C4-2B (cell line): Measurements from ENCODE around the gene DPP6.
"Not testable (repeated sequence)": the region's sequence is repeated elsewhere in the genome, so short reads cannot be mapped to it uniquely, and the experiment has no call there.

Experiments
- H3K27ac ChIP-seq: fragments of 450-650 bp; 2 replicates; pipeline ENCODE4 v1.5.1; 2017
- ZFX ChIP-seq: fragments of 450-650 bp; IDR thresholded peaks from 2 replicates; pipeline ENCODE4 v1.6.1; 2017
- TF ChIP-seq, protein P1 (sequence below): fragments of 450-650 bp; conservative IDR thresholded peaks from 2 replicates; pipeline ENCODE4 v1.5.1; 2017; ENCODE audit warnings: mild to moderate bottlenecking

Gene DPP6

DNA sequence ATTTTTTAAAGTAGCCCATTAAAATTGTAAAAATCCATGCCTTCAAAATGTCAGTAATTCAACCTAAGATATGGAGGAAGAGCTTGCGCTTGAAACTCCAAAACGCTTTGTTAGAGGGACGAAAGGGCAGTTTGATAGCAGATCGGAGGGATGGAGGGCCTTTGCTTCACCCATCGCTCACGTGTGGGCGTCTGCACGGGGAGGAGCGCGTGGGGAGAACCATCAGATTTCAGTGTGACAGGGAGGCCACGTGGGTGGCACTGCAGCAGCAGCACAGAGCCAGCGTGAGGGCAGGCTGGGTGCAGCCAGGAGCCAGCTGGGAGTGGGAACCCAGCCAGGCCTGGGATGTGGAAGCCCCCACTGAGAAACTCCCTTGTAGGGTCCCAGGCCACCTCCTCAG lies 625.3 kb downstream of the DPP6 start:
- H3K27ac ChIP-seq, result no peak overlapping the region
- TF ChIP-seq ZFX, result no peak

DNA sequence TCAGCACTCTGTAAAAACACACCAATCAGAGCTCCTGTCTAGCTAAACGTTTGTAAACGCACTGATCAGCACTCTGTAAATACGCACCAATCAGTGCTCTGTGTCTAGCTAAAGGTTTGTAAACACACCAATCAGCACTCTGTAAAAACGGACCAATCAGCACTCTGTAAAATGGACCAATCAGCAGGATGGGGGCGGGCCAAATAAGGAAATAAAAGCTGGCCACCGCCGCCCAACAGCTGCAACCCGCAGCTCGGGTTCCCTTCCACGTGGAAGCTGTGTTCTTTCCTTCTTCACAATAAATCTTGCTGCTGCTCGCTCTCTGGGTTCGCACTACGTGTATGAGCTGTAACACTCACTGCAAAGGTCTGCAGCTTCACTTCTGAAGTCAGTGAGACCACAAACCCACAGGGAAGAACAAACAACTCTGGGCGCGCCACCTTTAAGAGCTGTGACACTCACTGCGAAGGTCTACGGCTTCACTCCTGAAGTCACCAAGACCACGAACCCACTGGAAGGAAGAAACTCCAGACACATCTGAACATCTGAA lies 625.9 kb downstream of the DPP6 start:
- H3K27ac ChIP-seq, result not testable (repeated sequence)

DNA sequence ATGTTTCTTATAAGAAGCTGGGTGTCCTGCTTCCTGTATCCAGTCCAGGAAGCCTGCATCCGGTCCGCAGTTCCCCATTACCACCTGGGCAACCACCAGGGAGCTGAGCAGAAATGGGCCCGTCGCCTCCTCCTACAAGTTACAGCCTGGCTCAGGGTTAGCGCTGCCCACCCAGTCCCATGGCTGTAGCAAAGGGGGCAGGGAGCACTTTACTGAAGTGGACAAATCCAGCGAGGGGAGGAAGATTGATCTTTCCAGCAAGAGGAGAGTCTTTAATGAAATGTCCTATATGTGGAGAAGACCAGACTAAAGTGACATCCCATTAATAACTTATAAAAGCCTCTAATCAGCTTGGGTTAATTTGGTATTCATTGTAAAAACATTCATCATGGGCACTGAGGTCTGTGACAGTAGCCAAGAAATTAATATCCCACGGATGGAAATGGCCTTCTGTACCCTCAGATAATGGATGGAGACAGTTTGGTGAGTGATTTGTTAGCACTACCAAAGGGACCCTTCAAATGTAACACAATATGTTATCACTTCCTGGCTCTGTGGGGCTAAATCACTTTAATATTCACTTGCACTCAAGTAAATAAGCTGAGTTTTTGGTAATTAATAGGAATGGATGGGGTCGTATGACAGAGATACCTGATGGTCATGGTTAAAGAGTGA lies 627.3 kb downstream of the DPP6 start:
- TF ChIP-seq, protein P1, sequence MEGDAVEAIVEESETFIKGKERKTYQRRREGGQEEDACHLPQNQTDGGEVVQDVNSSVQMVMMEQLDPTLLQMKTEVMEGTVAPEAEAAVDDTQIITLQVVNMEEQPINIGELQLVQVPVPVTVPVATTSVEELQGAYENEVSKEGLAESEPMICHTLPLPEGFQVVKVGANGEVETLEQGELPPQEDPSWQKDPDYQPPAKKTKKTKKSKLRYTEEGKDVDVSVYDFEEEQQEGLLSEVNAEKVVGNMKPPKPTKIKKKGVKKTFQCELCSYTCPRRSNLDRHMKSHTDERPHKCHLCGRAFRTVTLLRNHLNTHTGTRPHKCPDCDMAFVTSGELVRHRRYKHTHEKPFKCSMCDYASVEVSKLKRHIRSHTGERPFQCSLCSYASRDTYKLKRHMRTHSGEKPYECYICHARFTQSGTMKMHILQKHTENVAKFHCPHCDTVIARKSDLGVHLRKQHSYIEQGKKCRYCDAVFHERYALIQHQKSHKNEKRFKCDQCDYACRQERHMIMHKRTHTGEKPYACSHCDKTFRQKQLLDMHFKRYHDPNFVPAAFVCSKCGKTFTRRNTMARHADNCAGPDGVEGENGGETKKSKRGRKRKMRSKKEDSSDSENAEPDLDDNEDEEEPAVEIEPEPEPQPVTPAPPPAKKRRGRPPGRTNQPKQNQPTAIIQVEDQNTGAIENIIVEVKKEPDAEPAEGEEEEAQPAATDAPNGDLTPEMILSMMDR, result no peak
- no peak for TF ChIP-seq ZFX
- no peak overlapping the region for H3K27ac ChIP-seq

DNA sequence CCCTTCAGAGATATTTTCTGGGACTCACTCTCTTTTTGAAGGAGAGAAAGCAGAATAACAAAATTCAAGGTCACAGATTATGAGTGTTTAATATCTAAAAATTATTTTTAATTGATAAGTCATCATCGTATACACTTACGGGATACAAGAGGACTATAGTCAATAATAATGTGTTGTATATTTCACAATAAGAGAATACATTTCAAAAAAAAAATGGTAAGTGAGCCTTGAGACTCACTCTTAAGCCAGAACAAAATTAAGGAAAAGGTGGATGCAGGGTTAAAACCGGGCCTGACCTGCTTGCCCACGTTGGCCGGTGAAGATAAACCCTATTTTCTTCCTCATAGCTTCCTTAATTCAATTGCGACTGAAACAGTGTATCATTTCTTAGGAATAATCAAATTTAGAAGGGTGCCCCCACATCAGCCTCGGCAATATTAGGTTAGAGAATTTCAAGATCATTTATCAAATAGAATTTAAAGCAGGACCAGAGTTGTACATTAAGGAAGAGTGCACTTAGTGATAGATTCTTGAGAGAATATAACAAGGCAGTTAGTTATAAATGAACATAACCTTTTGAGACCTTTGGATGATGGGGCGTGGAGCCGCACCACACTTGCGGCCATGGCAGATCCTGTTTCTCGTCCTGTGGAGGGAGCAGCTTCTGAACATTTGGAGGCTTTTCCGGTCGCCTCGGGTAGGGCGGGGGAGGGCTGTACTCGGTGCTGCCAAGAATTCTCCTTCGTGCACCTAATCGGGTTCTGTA lies 628.9 kb downstream of the DPP6 start:
- TF ChIP-seq, protein P1, result no peak
- no peak for TF ChIP-seq ZFX

DNA sequence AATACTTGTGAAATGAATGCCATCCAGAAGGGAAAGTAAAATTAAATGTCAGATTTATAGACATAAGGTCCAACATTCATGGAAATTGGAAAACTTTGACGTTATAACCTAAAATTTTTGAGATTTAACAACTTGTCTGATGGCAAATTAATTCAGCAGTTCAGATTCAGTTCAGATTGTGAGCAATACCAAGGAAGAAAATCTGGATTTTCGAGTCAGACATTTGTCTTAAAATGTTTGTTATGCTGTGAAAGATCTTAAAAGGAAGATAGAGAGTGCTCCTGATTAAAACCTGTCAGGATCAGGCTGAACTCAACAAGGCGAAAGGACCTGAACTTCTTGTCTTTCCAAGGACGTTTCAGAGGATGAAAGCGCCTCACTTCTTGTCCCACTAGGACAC lies 629.8 kb downstream of the DPP6 start:
- no peak for TF ChIP-seq ZFX
- TF ChIP-seq, protein P1, result no peak
- no peak overlapping the region for H3K27ac ChIP-seq

More for the DNA sequence above, 628.9 kb downstream of the DPP6 start:
- H3K27ac ChIP-seq, result no peak overlapping the region

DNA sequence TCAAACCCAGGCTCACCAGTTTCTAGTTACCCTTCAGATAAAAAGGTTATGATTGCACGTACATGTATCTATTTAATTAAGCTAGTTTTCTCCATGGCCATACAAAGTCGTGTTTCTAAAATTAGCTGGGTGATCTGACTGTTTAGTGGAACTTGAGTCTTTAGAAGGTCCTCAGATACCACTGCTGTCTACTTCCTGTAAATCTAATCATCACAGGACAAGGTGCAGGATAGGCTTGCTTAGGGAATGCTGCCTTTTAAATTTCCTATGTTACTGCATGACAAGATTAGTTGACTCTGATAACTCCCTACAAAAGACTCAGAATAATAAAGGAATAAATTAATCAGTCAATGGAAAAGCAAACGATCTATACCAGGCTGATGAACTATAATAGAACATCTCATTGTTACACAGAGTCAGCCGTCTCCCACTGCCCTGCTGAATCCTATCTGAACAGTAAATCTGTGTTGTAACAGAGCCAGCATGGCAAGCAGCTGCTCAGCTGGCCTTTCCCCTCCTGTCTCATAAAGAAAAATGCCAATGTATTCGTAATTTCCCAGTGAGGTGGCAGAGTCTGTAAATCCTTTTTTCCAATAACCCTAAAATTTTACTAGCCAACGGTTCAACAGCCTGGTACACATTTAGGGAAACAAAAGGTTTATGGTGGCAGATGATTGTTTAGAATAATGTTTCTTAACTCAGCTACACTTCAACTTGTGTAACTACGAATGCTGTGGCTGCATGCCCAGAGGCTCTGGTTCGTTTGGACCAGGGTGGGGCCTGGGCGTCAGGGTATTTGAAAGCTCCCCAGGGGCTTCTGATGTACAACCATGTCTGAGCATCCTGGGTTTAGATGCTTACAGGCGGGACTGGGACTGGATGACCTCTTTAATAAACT lies 632.7 kb downstream of the DPP6 start:
- TF ChIP-seq, protein P1, result no peak
- TF ChIP-seq ZFX, result no peak
- no peak overlapping the region for H3K27ac ChIP-seq

DNA sequence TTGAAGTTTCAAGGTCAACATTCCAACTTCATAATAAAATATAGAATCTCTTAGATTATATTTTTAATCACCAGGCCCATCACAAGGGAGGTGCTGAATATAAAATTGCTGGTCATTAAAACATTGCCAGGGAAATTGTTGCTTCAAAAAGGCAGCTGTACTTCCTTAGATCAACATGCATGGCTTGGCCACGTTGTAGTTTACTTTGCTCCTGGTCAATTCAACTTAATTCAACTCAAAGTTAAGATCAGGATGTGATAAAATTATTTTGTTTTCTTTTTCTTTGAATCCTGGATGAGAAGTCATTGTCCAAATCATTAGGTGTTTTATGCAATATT lies 633.3 kb downstream of the DPP6 start:
- no peak overlapping the region for H3K27ac ChIP-seq
- TF ChIP-seq, protein P1, result no peak
- TF ChIP-seq ZFX, result no peak

DNA sequence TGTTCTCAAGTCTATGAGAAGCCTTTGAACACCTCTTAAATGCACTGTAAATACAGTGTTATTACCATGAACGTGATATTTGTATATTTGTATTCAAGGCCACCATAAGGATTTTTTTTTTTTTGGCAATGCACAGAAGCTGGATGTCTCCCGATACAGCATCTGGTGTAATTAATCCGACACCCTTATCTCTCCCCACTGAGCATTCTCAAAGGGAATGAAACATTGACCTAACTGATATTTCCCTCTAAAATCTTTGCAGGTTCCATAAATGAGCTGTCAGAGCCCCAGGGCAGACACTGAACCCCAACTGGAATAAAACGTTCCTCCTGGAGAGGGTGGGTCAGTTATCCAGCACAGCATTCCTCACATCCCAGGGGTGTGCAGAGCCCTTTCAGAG lies 634.1 kb downstream of the DPP6 start:
- TF ChIP-seq ZFX, result no peak
- no peak overlapping the region for H3K27ac ChIP-seq
